HepG2 (cell line): ENCODE results near the gene AGBL3. TPM values are rescaled to one million over a fixed set of nuclear protein-coding genes. Genes with fewer than 3 reads are reported as not detected.

ENCODE experiments used
- DPF2 ChIP-seq: sonication (generic); formaldehyde crosslinking; IDR thresholded peaks from 2 replicates; pipeline ENCODE4 v1.4.0; 2020; ENCODE audit warnings: mild to moderate bottlenecking, low read depth, missing genetic modification reagents, borderline replicate concordance
- PITX1 ChIP-seq: sonication (generic); formaldehyde crosslinking; IDR thresholded peaks from 2 replicates; pipeline ENCODE4 v1.5.1; 2020; ENCODE audit warnings: mild to moderate bottlenecking, missing genetic modification reagents
- PLSCR1 ChIP-seq: sonication (generic); formaldehyde crosslinking; IDR thresholded peaks from 2 replicates; pipeline ENCODE4 v1.5.0; 2020; ENCODE audit warnings: missing genetic modification reagents, mild to moderate bottlenecking, borderline replicate concordance
- RAD51 ChIP-seq: fragments of 450-650 bp; IDR thresholded peaks from 2 replicates; pipeline ENCODE4 v1.6.1; 2016; ENCODE audit warnings: borderline replicate concordance
- SKI ChIP-seq: fragments of 450-650 bp; IDR thresholded peaks from one replicate; pipeline ENCODE4 v1.6.1; 2018; ENCODE audit warnings: mild to moderate bottlenecking; ENCODE audit not compliant: partially characterized antibody
- SMARCC2 ChIP-seq: fragments of 450-650 bp; IDR thresholded peaks from 2 replicates; pipeline ENCODE4 v1.6.1; 2017; ENCODE audit warnings: antibody characterized with exemption, mild to moderate bottlenecking
- SP4 ChIP-seq: sonication (generic); formaldehyde crosslinking; IDR thresholded peaks from 2 replicates; pipeline ENCODE4 v1.8.1; 2023; ENCODE audit warnings: mild to moderate bottlenecking, missing genetic modification reagents
- TBP ChIP-seq: sonication (generic); formaldehyde crosslinking; IDR thresholded peaks from 2 replicates; pipeline ENCODE4 v1.5.0; 2020; ENCODE audit warnings: missing genetic modification reagents
- ZBTB37 ChIP-seq: sonication (generic); formaldehyde crosslinking; IDR thresholded peaks from 2 replicates; pipeline ENCODE4 v1.4.0; 2020; ENCODE audit warnings: mild to moderate bottlenecking, missing genetic modification reagents
- ZNF280D ChIP-seq: sonication (generic); formaldehyde crosslinking; IDR thresholded peaks from 2 replicates; pipeline ENCODE4 v1.5.1; 2020; ENCODE audit warnings: mild to moderate bottlenecking, missing genetic modification reagents
- ZNF362 ChIP-seq: sonication (generic); formaldehyde crosslinking; IDR thresholded peaks from 2 replicates; pipeline ENCODE4 v1.4.0; 2020; ENCODE audit warnings: missing genetic modification reagents, mild to moderate bottlenecking, borderline replicate concordance
- ZNF598 ChIP-seq: sonication (generic); formaldehyde crosslinking; IDR thresholded peaks from 2 replicates; pipeline ENCODE4 v1.5.1; 2020; ENCODE audit warnings: mild to moderate bottlenecking, missing genetic modification reagents, borderline replicate concordance
- ZNF713 ChIP-seq: sonication (generic); formaldehyde crosslinking; IDR thresholded peaks from 2 replicates; pipeline ENCODE4 v1.4.0; 2020; ENCODE audit warnings: mild to moderate bottlenecking, missing genetic modification reagents
- ZSCAN21 ChIP-seq: sonication (generic); formaldehyde crosslinking; IDR thresholded peaks from 2 replicates; pipeline ENCODE4 v1.8.0; 2022; ENCODE audit warnings: mild to moderate bottlenecking, missing genetic modification reagents, moderate library complexity, borderline replicate concordance
- ZSCAN30 ChIP-seq: sonication (generic); formaldehyde crosslinking; IDR thresholded peaks from 2 replicates; pipeline ENCODE4 v1.5.0; 2020; ENCODE audit warnings: mild to moderate bottlenecking, missing genetic modification reagents
- polyA plus RNA-seq, 8 experiments: library from polyadenylated mRNA; depleted of rRNA in 3 of 8; stranded (reverse) in 7 of 8; unstranded in 1 of 8; fragments of >200 nt; fragmentation: Illumina TruSeq in 4 of 8; extraction: Trizol in 4 of 8; gene quantifications; 2 replicates each; pipeline versions ENCODE4 v1.2.1 to v1.2.3, GENCODE V29; 2011 to 2016; ENCODE audit warnings: low read depth in 4 of 8, missing spikeins in 1 of 8, mixed read lengths in 1 of 8; ENCODE audit not compliant: insufficient read depth in 1 of 8
- total RNA-seq, 5 experiments: library from RNA; depleted of rRNA; stranded (reverse); fragments of >200 nt; fragmentation: Illumina TruSeq; extraction: Trizol; gene quantifications; 2 replicates each; pipeline ENCODE4 v1.2.3, GENCODE V29; 2016; ENCODE audit warnings: low read depth in 1 of 5
- TF ChIP-seq, protein P1 (sequence below): sonication (generic); formaldehyde crosslinking; IDR thresholded peaks from 2 replicates; pipeline ENCODE4 v1.4.0; 2020; ENCODE audit warnings: mild to moderate bottlenecking, low read depth, missing genetic modification reagents

Gene AGBL3
- total and polyA plus RNA-seq, 2 of the 13 experiments (the other 11 are each of a cell fraction or from before 2014, with no cell fraction given), result 2.2 to 7.2 TPM

DNA sequence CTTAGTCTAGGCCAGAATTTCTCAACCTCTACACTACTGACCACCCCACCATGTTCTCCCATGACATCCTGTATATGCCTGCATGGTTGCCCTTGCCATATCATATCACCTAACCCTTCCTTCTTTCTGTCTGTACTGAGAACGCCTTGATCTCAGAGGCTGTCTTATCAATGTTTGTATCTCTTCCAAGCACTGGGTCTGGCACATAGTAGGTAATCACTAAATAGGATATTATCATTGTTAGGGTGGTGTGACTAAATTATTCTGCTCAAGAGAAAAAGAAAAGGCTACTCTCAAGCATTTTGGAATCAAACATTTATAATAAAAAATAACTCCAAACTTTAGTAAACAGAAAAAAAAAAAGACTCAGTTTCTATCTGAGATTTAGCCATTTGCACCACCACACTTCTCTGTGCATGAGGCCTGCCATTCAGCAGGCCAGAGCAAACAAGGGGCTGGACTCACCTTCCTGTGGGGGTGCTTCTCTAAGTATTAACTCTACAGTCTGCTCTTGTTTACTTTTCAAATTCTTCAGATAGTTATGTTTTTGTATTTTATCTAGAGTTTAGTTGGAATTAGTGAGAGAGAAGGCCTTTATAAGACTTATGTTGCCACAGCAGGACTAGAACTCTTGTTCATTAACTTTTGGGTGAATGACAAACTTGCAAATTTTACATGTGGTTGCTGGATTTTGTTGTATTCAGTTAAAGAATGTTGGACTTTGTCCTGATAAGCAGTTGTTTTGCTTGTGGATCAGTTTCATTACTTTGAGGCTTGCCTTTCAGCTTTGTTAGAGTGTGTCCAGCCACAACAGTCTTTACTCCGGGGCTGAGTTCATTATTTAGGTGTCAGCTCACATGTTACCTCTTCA is 5.4 kb downstream of the AGBL3 start (continued):
- no peak for TF ChIP-seq ZSCAN30 (CRISPR knock-in tag)
- no peak for TF ChIP-seq SP4 (CRISPR knock-in tag)
- peak; percentile 83 for TF ChIP-seq PITX1 (CRISPR knock-in tag)
- TF ChIP-seq ZNF713 (CRISPR knock-in tag), result no peak
- TF ChIP-seq SMARCC2, result peak; percentile 6; the same call in 1 of the 2 replicates
- no peak for TF ChIP-seq ZNF598 (CRISPR knock-in tag)
- no peak for TF ChIP-seq ZBTB37 (CRISPR knock-in tag)
- no peak for TF ChIP-seq SKI
- no peak for TF ChIP-seq RAD51
- TF ChIP-seq, protein P1, sequence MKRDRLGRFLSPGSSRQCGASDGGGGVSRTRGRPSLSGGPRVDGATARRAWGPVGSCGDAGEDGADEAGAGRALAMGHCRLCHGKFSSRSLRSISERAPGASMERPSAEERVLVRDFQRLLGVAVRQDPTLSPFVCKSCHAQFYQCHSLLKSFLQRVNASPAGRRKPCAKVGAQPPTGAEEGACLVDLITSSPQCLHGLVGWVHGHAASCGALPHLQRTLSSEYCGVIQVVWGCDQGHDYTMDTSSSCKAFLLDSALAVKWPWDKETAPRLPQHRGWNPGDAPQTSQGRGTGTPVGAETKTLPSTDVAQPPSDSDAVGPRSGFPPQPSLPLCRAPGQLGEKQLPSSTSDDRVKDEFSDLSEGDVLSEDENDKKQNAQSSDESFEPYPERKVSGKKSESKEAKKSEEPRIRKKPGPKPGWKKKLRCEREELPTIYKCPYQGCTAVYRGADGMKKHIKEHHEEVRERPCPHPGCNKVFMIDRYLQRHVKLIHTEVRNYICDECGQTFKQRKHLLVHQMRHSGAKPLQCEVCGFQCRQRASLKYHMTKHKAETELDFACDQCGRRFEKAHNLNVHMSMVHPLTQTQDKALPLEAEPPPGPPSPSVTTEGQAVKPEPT, result no peak
- TF ChIP-seq ZNF280D (CRISPR knock-in tag), result no peak
- 0 out of 2 replicates have a peak, but pooled peaks have one; percentile 59 for TF ChIP-seq ZNF362 (CRISPR knock-in tag)
- peak; percentile 62; the same call in 1 of the 2 replicates for TF ChIP-seq DPF2 (CRISPR knock-in tag)
- TF ChIP-seq PLSCR1 (CRISPR knock-in tag), result no peak
- no peak for TF ChIP-seq TBP
- TF ChIP-seq ZSCAN21 (CRISPR knock-in tag), result 0 out of 2 replicates have a peak, but pooled peaks have one; percentile 22
